Stimulated activated CD4-positive, alpha-beta T cell treated with anti-CD3 and anti-CD28 coated beads, Interleukin-4, amount 100 ng/mL, for 24 hours (primary cell): Measurements from ENCODE around the gene VEGFD.

Experiments used
- DNase-seq: peaks from one replicate; pipeline ENCODE4 v3.0.0-alpha.2; 2020

The VEGFD gene

GRCh38 chrX:15299941-15300851 is 84.0 kb downstream of the VEGFD start:
- DNase-seq, result no peak

- no peak for DNase-seq
Observed at GRCh38 chrX:15298780-15299179, 85.4 kb downstream of the VEGFD start.

- no peak for DNase-seq
Observed at GRCh38 chrX:15298201-15298600, 86.0 kb downstream of the VEGFD start.
